Measurements from ENCODE around the gene SMLR1.

Gene SMLR1

GRCh38 chr6:130827247-130828149 lies at the start of gene SMLR1:
Gene SMLR1 (plus strand): TSS chr6:130827406. CDS start chr6:130827414, 8 bp downstream.
- TF ChIP-seq REST (IDR thresholded peaks at IDR 0.05; ENCODE audit: low read depth), result no peak
- TF ChIP-seq CEBPB (IDR thresholded peaks at IDR 0.05), result no peak
- no peak for TF ChIP-seq EP300 (IDR thresholded peaks at IDR 0.05; ENCODE audit: borderline replicate concordance)
- TF ChIP-seq ZBTB7A (IDR thresholded peaks at IDR 0.05; ENCODE audit: low read depth), result no peak
- no peak for TF ChIP-seq EGR1 (IDR thresholded peaks at IDR 0.05)
- TF ChIP-seq MAX (IDR thresholded peaks at IDR 0.05), result no peak
- no peak for TF ChIP-seq TEAD4 (IDR thresholded peaks at IDR 0.05)
- TF ChIP-seq TCF12 (IDR thresholded peaks at IDR 0.05; ENCODE audit: low read depth), result no peak
- no peak for TF ChIP-seq FOXM1 (IDR thresholded peaks at IDR 0.05; ENCODE audit: borderline replicate concordance, low read depth)
- no peak for TF ChIP-seq USF1 (IDR thresholded peaks at IDR 0.05)
- no peak for TF ChIP-seq TAF1 (IDR thresholded peaks at IDR 0.05; ENCODE audit: low read depth)

GRCh38 chr6:130778946-130779657 lies 48.1 kb upstream of the SMLR1 start:
- TF ChIP-seq RAD21 (IDR thresholded peaks at IDR 0.05; ENCODE audit: low read depth) (no peak), FOXM1 (IDR thresholded peaks at IDR 0.05; ENCODE audit: borderline replicate concordance, low read depth) (no peak), YY1 (IDR thresholded peaks at IDR 0.05; ENCODE audit: low read depth) (no peak)

GRCh38 chr6:130779658-130780033 lies 47.6 kb upstream of the SMLR1 start:
- no peak for TF ChIP-seq CEBPB (IDR thresholded peaks at IDR 0.05)
- no peak for TF ChIP-seq EGR1 (IDR thresholded peaks at IDR 0.05)
- TF ChIP-seq NFIC (IDR thresholded peaks at IDR 0.05), result no peak
- TF ChIP-seq EP300 (IDR thresholded peaks at IDR 0.05; ENCODE audit: borderline replicate concordance), result no peak
- TF ChIP-seq MAX (IDR thresholded peaks at IDR 0.05), result no peak
- no peak for TF ChIP-seq YY1 (IDR thresholded peaks at IDR 0.05; ENCODE audit: low read depth)
- TF ChIP-seq TCF12 (IDR thresholded peaks at IDR 0.05; ENCODE audit: low read depth), result no peak
- TF ChIP-seq TEAD4 (IDR thresholded peaks at IDR 0.05), result no peak
- TF ChIP-seq REST (IDR thresholded peaks at IDR 0.05; ENCODE audit: low read depth), result no peak
- no peak for TF ChIP-seq ZBTB7A (IDR thresholded peaks at IDR 0.05; ENCODE audit: low read depth)
- TF ChIP-seq RAD21 (IDR thresholded peaks at IDR 0.05; ENCODE audit: low read depth), result no peak
- no peak for TF ChIP-seq USF1 (IDR thresholded peaks at IDR 0.05)
- no peak for TF ChIP-seq TAF1 (IDR thresholded peaks at IDR 0.05; ENCODE audit: low read depth)
- TF ChIP-seq CREB1 (IDR thresholded peaks at IDR 0.05; ENCODE audit: low read depth), result no peak
- no peak for TF ChIP-seq FOXM1 (IDR thresholded peaks at IDR 0.05; ENCODE audit: borderline replicate concordance, low read depth)

- TF ChIP-seq TEAD4 (IDR thresholded peaks at IDR 0.05) (no peak), RAD21 (IDR thresholded peaks at IDR 0.05; ENCODE audit: low read depth) (no peak), USF1 (IDR thresholded peaks at IDR 0.05) (no peak), REST (IDR thresholded peaks at IDR 0.05; ENCODE audit: low read depth) (no peak), TAF1 (IDR thresholded peaks at IDR 0.05; ENCODE audit: low read depth) (no peak), YY1 (IDR thresholded peaks at IDR 0.05; ENCODE audit: low read depth) (no peak), CEBPB (IDR thresholded peaks at IDR 0.05) (no peak), TCF12 (IDR thresholded peaks at IDR 0.05; ENCODE audit: low read depth) (no peak), ZBTB7A (IDR thresholded peaks at IDR 0.05; ENCODE audit: low read depth) (no peak), CREB1 (IDR thresholded peaks at IDR 0.05; ENCODE audit: low read depth) (no peak), NFIC (IDR thresholded peaks at IDR 0.05) (no peak), EP300 (IDR thresholded peaks at IDR 0.05; ENCODE audit: borderline replicate concordance) (no peak), FOXM1 (IDR thresholded peaks at IDR 0.05; ENCODE audit: borderline replicate concordance, low read depth) (no peak), EGR1 (IDR thresholded peaks at IDR 0.05) (no peak), MAX (IDR thresholded peaks at IDR 0.05) (no peak)
Observed at GRCh38 chr6:130780122-130780521, 47.1 kb upstream of the SMLR1 start.

Measured in Ishikawa (cell line).